Liver (tissue), 3 donors: Measurements from ENCODE around the gene IMPA2.

Experiments
- JUND ChIP-seq, 2 donors: IDR thresholded peaks; 2 replicates each; pipeline ENCODE4 v1.6.1; 2016; ENCODE audit warnings: antibody characterized with exemption in 2 of 2
- RAD21 ChIP-seq, 2 donors: IDR thresholded peaks; 2 replicates each; pipeline ENCODE4 v1.6.1; 2016; ENCODE audit warnings: antibody characterized with exemption in 2 of 2, mild to moderate bottlenecking in 2 of 2
- SP1 ChIP-seq: IDR thresholded peaks from 2 replicates; pipeline ENCODE4 v1.6.1; 2018; ENCODE audit warnings: antibody characterized with exemption, mild to moderate bottlenecking
- TAF1 ChIP-seq: conservative IDR thresholded peaks from 2 replicates; pipeline ENCODE4 v1.6.1; 2016; ENCODE audit warnings: antibody characterized with exemption, mild to moderate bottlenecking
- TF ChIP-seq, protein P1 (sequence below): IDR thresholded peaks from 2 replicates; pipeline ENCODE4 v1.6.1; 2016; ENCODE audit warnings: antibody characterized with exemption
- TF ChIP-seq, protein P2 (sequence below): fragments of 150-350 bp; IDR thresholded peaks from 2 replicates; pipeline ENCODE4 v1.5.1; 2017; ENCODE audit warnings: improper control_type of control experiment, low read depth, low read length; ENCODE audit not compliant: missing input control
- TF ChIP-seq, protein P3 (sequence below): IDR thresholded peaks from 2 replicates; pipeline ENCODE4 v1.6.1; 2016; ENCODE audit warnings: antibody characterized with exemption
- donor health status: healthy.
- donor health status: healthy.

DNA sequence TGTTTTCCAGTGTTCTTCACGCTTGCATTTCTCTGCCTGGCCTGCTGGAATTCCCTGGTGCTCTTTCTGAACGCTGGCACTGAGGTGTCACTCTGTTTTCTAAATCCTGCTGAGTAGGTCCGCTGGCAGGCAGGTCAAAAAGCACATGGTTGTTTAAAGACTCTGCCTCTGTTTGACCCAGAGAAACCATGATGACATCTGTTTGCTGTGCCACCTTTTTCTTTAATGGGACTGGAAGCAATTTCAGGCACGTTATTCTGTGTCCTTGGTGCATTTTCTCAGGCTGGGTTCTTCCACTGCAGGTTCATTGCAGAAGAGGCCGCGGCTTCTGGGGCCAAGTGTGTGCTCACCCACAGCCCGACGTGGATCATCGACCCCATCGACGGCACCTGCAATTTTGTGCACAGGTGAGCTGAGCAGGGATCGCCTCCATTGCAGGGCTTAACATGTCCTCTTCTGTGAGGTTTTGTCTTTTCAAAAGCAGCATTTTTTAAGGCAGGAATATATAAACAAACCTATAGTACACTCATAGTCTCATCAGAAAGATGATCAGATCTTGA is 28.4 kb downstream of the IMPA2 start:
- TF ChIP-seq JUND (IDR thresholded peaks at IDR 0.05) (no peak), TAF1 (no peak), RAD21 (IDR thresholded peaks at IDR 0.05) (no peak), SP1 (no peak)
- TF ChIP-seq, protein P1, sequence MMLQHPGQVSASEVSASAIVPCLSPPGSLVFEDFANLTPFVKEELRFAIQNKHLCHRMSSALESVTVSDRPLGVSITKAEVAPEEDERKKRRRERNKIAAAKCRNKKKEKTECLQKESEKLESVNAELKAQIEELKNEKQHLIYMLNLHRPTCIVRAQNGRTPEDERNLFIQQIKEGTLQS: no peak
- TF ChIP-seq, protein P2, sequence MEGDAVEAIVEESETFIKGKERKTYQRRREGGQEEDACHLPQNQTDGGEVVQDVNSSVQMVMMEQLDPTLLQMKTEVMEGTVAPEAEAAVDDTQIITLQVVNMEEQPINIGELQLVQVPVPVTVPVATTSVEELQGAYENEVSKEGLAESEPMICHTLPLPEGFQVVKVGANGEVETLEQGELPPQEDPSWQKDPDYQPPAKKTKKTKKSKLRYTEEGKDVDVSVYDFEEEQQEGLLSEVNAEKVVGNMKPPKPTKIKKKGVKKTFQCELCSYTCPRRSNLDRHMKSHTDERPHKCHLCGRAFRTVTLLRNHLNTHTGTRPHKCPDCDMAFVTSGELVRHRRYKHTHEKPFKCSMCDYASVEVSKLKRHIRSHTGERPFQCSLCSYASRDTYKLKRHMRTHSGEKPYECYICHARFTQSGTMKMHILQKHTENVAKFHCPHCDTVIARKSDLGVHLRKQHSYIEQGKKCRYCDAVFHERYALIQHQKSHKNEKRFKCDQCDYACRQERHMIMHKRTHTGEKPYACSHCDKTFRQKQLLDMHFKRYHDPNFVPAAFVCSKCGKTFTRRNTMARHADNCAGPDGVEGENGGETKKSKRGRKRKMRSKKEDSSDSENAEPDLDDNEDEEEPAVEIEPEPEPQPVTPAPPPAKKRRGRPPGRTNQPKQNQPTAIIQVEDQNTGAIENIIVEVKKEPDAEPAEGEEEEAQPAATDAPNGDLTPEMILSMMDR: no peak
- TF ChIP-seq, protein P3, sequence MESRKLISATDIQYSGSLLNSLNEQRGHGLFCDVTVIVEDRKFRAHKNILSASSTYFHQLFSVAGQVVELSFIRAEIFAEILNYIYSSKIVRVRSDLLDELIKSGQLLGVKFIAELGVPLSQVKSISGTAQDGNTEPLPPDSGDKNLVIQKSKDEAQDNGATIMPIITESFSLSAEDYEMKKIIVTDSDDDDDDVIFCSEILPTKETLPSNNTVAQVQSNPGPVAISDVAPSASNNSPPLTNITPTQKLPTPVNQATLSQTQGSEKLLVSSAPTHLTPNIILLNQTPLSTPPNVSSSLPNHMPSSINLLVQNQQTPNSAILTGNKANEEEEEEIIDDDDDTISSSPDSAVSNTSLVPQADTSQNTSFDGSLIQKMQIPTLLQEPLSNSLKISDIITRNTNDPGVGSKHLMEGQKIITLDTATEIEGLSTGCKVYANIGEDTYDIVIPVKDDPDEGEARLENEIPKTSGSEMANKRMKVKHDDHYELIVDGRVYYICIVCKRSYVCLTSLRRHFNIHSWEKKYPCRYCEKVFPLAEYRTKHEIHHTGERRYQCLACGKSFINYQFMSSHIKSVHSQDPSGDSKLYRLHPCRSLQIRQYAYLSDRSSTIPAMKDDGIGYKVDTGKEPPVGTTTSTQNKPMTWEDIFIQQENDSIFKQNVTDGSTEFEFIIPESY: no peak
